LNCAP (cell line): ENCODE results near the gene USE1.

ENCODE experiments used
- CTCF ChIP-seq: fragments of 450-650 bp; IDR thresholded peaks from 2 replicates; pipeline ENCODE4 v1.5.1; 2017; ENCODE audit warnings: mild to moderate bottlenecking

USE1 gene

GRCh38 chr19:17235300-17235970, 20.3 kb downstream of the USE1 start:
- TF ChIP-seq CTCF, result peak; percentile 53

- TF ChIP-seq CTCF, result no peak
These were observed 21.0 kb downstream of the USE1 start for GRCh38 chr19:17235971-17236777.

- TF ChIP-seq CTCF, result no peak
These were observed 21.8 kb downstream of the USE1 start for GRCh38 chr19:17236811-17237543.

GRCh38 chr19:17237747-17238706, 22.9 kb downstream of the USE1 start:
- no peak for TF ChIP-seq CTCF

GRCh38 chr19:17240062-17240752, 25.1 kb downstream of the USE1 start:
- TF ChIP-seq CTCF, result no peak

GRCh38 chr19:17240826-17241399, 25.8 kb downstream of the USE1 start:
- no peak for TF ChIP-seq CTCF
